ENCODE results near the gene FOXK2. TPM values are rescaled to one million over a fixed set of nuclear protein-coding genes. Genes with fewer than 3 reads are reported as not detected.

Gene FOXK2
- total RNA-seq, 1 donor from 2014 or later = 49.5 TPM

DNA sequence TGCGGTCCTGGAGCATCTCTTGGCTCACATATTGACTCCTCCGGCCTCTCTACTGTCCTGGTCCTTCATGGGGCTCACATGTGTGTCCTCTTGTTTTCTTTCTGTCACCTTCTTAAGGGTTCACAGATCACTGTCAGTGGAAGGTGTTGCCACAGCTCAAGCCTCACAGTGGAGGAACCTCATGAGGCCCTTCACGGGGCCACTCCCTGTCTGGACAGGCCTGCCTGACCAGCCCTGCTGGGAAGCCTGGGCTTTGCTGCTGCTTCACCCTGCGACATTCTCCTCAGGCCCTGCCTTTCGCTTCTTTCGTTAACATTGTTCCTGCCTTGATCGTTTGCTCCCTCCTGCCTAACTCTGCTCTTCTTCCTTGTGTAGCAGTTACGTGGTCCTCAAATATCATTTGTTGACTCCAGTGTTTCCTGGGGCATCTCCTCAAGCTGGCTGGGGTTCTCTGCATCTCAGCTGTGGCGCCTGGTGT, 72.8 kb downstream of the FOXK2 start:
- Mint-ChIP-seq H3K27me3 (ENCODE audit: low read depth) (no peaks in the 10 kb centered on the region), H3K4me3 (ENCODE audit: unreplicated experiment) (no peak overlapping the region), H3K27ac (ENCODE audit: unreplicated experiment) (peak overlapping the region; percentile 76), H3K9me3 (ENCODE audit: low read depth) (no peaks in the 10 kb centered on the region), H3K36me3 (ENCODE audit: low read depth) (peaks cover 6% of the 10 kb centered on the region), H3K4me1 (ENCODE audit: low read depth) (peaks cover 22% of the 10 kb centered on the region)
- TF ChIP-seq, protein P1, sequence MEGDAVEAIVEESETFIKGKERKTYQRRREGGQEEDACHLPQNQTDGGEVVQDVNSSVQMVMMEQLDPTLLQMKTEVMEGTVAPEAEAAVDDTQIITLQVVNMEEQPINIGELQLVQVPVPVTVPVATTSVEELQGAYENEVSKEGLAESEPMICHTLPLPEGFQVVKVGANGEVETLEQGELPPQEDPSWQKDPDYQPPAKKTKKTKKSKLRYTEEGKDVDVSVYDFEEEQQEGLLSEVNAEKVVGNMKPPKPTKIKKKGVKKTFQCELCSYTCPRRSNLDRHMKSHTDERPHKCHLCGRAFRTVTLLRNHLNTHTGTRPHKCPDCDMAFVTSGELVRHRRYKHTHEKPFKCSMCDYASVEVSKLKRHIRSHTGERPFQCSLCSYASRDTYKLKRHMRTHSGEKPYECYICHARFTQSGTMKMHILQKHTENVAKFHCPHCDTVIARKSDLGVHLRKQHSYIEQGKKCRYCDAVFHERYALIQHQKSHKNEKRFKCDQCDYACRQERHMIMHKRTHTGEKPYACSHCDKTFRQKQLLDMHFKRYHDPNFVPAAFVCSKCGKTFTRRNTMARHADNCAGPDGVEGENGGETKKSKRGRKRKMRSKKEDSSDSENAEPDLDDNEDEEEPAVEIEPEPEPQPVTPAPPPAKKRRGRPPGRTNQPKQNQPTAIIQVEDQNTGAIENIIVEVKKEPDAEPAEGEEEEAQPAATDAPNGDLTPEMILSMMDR (IDR thresholded peaks at IDR 0.05) = no peak
- no peak for DNase-seq (ENCODE audit: low spot score)

- H3K27me3 Mint-ChIP-seq (ENCODE audit: low read depth) = no peaks in the 10 kb centered on the region
- TF ChIP-seq, protein P1 (IDR thresholded peaks at IDR 0.05) = no peak
- peak overlapping the region; percentile 76 for H3K27ac Mint-ChIP-seq (ENCODE audit: unreplicated experiment)
- H3K36me3 Mint-ChIP-seq (ENCODE audit: low read depth) = peaks cover 2% of the 10 kb centered on the region
- peaks cover 22% of the 10 kb centered on the region for H3K4me1 Mint-ChIP-seq (ENCODE audit: low read depth)
- no peak for DNase-seq (ENCODE audit: low spot score)
- peak overlapping the region; percentile 73 for H3K4me3 Mint-ChIP-seq (ENCODE audit: unreplicated experiment)
- no peaks in the 10 kb centered on the region for H3K9me3 Mint-ChIP-seq (ENCODE audit: low read depth)
These were observed 73.4 kb downstream of the FOXK2 start for GRCh38 chr17:82592767-82593589.

DNA sequence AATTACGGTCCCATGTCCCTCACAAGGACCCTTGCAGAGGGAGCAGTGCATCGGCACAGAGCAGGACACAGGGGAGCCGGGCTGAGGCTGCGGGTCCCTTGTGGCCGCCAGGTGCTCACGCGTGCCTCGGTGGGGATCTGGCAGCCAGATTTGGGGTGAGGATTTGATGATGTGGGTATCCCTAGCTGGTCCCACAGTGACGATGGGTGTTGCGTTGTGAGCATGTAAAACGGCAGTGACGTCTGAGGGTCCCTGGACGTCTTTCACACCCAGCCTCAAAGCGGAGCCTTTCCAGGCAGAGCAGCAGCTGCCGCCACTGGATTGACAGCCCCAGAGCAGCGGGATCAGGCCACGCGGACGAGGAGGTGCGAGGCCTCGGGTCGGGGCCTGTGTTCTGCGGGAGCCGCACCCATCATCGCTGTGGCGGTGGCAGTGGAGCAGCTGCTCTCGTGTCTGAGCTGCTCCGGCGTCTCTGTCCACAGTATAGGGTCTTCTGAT, 74.1 kb downstream of the FOXK2 start:
- H3K36me3 Mint-ChIP-seq (ENCODE audit: low read depth) = no peaks in the 10 kb centered on the region
- no peaks in the 10 kb centered on the region for H3K27me3 Mint-ChIP-seq (ENCODE audit: low read depth)
- H3K4me1 Mint-ChIP-seq (ENCODE audit: low read depth) = peaks cover 22% of the 10 kb centered on the region
- peak overlapping the region; percentile 76 for H3K27ac Mint-ChIP-seq (ENCODE audit: unreplicated experiment)
- peak overlapping the region; percentile 73 for H3K4me3 Mint-ChIP-seq (ENCODE audit: unreplicated experiment)
- H3K9me3 Mint-ChIP-seq (ENCODE audit: low read depth) = no peaks in the 10 kb centered on the region
- DNase-seq (ENCODE audit: low spot score) = peak; percentile 53
- TF ChIP-seq, protein P1 (IDR thresholded peaks at IDR 0.05) = no peak

- DNase-seq (ENCODE audit: low spot score) = no peak
- no peaks in the 10 kb centered on the region for H3K36me3 Mint-ChIP-seq (ENCODE audit: low read depth)
- no peaks in the 10 kb centered on the region for H3K9me3 Mint-ChIP-seq (ENCODE audit: low read depth)
- H3K27me3 Mint-ChIP-seq (ENCODE audit: low read depth) = no peaks in the 10 kb centered on the region
- no peak overlapping the region for H3K27ac Mint-ChIP-seq (ENCODE audit: unreplicated experiment)
- H3K4me3 Mint-ChIP-seq (ENCODE audit: unreplicated experiment) = peak overlapping the region; percentile 45
- peaks cover 22% of the 10 kb centered on the region for H3K4me1 Mint-ChIP-seq (ENCODE audit: low read depth)
- TF ChIP-seq, protein P1 (IDR thresholded peaks at IDR 0.05) = no peak
These were observed 75.0 kb downstream of the FOXK2 start for GRCh38 chr17:82594571-82594970.

DNA sequence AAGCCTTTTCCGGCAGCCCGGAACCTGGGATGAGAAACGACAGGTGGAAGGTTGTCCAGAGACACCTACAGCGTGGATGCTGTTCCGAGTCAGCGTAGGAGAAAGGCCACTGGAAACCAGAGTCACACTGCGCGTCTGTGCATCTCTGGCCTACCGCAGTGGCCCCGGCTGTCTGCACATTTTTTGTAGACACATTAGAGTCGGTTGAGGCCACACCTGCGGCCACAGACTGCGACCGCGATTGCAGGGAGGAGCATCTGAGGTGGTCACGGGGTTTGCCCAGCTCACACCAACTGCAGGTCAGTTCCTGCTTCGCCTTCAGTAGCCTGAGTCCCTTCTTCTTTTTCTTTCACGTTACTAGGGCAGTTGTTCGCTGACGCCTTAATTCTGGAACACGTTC, 76.4 kb downstream of the FOXK2 start:
- H3K27me3 Mint-ChIP-seq (ENCODE audit: low read depth) = no peaks in the 10 kb centered on the region
- peaks cover under 1% of the 10 kb centered on the region for H3K36me3 Mint-ChIP-seq (ENCODE audit: low read depth)
- no peaks in the 10 kb centered on the region for H3K9me3 Mint-ChIP-seq (ENCODE audit: low read depth)
- H3K4me3 Mint-ChIP-seq (ENCODE audit: unreplicated experiment) = no peak overlapping the region
- H3K27ac Mint-ChIP-seq (ENCODE audit: unreplicated experiment) = no peak overlapping the region
- no peak for DNase-seq (ENCODE audit: low spot score)
- TF ChIP-seq, protein P1 (IDR thresholded peaks at IDR 0.05) = no peak
- peaks cover 22% of the 10 kb centered on the region for H3K4me1 Mint-ChIP-seq (ENCODE audit: low read depth)
